Pons (tissue), 1 donor: ENCODE measurements around the gene LRCH1.

ENCODE experiments used
- DNase-seq: peaks from one replicate; pipeline ENCODE4 v3.0.0-alpha.2; 2016; ENCODE audit warnings: low spot score

Gene LRCH1

DNA sequence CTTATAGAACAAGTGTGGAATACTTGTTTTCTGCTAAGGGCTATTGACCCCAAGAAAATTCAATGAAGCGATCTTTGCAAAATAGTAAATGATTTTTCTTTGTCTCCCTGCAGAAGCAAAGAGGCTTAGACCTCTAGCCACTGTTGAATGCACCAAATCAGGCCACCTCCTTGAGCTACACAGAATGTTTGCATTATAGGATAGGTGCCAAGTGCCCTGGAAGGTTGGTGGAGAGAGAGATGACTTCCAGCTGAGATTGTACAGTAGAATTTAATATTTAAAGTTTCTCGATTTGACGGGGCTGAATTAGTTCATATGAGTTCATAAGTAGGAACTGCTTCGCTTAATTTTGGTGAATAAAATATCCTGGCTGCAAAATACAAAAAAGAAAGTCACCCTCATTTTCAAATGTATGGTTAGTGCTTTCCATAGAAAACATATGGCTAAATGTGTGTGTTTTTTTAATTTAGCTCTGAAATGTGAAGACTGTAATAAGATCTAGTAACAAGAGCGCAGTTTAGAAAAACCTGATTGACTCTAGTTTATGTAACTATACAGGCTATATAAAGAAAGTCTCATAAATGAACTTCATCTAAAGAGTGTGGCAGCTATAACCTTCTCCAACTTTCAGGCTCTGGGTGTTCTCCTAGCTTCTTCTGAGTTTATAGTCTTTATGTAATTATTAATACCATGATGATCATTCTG, 41.6 kb downstream of the LRCH1 start:
- no peak for DNase-seq

DNA sequence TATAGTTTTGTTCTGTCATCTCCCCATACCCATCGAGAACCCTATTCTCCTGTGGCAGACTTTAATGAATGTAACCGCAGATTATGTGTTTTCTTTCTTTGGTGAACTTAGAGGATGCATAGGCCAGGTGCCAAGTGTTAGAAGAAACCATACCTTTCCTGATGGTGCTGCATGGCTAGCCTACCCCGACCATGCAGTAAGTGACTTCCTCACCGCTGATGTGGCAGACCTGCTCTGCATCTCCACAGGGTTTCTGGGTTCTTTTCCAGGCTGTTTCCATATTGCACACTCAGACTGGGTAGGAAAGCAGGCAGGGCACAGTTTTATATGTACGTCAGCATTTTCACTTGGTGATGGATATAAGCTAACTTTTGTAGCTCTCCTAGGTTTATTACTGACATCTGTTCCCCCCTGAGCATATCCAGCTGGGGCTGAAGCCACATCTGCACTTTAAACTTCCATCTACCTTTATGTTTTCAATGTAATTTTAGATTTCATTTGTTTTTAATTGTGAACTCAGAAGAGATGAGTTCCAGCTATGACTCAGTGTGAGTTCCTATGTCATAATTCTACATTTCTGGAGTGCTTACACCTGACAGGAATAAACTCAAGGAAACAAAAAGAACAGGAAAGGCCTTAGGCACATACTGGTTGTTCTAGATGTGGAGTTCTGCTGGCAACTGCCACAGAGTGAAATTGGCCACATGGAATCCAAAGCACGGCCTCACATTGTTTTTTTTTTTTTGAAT, 42.3 kb downstream of the LRCH1 start:
- no peak for DNase-seq

DNA sequence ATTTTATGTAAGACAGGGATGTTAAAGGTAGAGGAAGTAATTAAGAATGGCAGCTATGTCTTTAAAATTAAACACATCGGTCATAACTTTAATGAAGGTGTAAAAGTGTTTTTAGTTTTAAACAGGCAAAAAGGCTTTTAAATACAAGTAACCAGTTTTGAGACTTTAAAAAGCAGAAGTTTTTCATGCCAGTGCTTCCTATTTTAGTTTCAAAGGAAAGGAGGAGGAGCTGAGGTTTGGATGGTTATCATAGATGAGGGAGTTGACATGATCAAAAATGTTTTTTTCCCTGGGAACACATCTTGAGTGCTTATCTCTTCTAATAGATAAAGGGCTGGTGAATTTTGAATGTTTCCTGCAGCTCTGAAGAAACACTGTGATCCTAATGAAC, 42.9 kb downstream of the LRCH1 start:
- no peak for DNase-seq

DNA sequence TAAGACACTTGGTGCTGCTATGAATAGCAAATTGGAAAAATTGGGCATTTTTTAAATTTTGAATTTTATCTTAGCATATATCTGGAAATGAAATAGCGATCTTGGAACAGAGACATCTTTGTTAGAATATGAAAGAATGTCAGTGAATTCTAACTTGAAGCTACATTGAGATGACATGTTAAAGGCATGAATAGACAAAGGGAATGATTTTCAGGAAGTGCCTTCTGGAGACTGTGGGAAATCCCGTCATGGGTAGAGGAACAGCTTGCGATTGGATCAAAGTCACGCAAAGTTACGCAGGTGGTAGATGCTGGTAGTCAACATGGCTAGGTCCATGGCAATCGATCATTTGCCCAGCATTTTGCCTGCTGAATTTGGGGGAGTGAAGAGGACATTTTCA, 43.5 kb downstream of the LRCH1 start:
- peak; percentile 48 for DNase-seq

DNA sequence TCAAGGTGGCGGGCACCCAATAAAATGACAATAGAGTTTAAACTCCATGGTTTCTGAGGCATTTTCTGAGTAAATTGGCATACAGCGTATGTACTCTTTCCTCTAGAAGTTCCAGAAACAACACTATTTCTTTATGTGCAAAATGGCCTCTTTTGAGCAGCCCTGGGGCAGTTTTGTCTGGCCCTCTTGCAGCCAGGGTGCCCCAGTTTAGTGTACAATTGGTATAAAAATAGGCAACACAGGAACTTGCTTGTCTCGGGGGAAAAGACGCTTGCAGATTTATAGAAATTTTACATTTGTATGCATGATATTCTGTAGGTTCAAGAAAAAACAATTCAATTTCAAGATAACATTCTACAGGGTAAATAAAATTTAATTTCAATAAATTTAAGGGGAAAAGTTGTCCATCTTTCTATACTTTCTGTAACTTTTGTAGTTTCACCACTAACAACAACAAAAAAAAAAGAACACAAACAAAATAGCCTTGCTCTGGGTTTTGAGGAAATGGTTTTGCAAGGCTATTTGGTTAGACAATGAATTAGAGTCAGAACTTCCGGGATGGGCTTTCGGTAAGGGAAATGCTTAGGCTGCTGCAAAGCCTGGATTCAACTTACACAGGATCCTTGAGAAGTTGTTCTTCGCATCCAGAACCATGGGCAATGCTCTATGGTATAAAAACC, 45.3 kb downstream of the LRCH1 start:
- peak; percentile 74 for DNase-seq

DNA sequence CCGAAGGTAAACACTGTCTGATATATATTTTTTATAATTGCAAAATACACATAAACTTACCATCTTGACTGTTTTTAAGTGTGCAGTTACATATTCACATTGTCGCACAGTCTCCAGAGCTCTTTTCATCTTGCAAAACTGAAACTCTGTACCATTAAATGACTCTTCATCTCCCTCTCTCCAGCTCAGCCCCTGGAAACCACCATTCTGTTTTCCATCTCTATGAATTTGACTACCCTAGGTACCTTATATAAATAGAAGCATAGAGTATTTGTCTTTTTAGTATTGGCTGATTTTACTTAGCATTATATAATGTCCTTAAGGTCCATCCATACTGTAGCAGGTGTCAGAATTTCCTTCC, 45.8 kb downstream of the LRCH1 start:
- no peak for DNase-seq

DNA sequence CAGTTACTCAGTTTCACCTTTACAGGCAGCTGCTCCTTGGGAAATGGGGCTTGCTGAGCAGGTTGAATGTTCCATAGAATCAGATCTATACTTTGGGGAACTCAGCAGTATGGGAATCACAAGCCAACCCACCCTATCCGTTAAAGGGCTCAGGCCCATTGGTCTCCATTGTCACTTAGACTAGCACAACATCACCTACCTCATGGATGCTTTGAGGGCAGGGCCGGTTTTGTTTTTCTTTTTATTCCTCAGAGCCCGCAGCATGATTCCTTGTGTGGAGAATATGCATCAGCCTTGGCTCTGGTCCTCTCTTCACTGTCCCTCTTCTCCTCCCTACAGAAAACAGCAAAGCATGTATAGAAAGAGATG, 48.0 kb downstream of the LRCH1 start:
- no peak for DNase-seq

DNA sequence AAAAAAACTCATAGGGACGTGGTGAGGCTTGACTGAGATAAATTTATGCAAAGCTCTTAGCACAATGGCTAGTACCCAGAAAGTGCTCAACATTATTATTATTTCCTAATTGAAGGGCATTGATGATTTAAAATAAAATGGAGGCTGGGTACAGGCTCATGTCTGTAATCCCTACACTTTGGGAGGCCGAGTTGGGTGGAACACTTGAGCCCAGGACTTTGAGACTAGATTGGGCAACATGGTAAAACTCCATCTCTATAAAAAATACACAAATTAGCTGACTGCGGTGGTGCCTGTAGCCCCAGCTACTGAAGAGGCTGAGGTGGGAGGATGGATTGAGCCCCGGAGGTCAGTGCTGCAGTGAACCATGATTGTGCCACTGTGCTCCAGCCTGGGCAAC, 49.6 kb downstream of the LRCH1 start:
- no peak for DNase-seq

DNA sequence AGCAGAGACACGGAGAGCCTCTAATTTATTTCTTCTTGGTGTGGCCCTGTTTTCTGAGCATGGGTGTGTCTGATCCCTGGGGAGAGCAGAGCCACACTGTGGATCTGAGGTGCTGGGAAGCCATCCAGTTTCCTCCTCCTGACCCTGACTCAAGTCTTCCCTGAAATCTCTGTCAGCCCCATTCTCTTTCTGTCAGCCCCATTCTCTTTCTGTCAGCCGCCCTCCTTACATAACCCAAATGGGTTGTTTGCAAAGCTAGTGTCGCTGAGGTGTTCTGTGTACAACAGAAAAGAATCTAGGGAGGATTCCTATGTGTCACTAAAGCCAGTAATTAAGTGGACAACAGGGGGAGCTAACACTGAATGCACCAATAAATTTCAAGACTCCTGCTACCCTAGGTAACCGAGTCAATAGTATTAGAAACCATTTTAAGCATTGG, 50.2 kb downstream of the LRCH1 start:
- DNase-seq: no peak

DNA sequence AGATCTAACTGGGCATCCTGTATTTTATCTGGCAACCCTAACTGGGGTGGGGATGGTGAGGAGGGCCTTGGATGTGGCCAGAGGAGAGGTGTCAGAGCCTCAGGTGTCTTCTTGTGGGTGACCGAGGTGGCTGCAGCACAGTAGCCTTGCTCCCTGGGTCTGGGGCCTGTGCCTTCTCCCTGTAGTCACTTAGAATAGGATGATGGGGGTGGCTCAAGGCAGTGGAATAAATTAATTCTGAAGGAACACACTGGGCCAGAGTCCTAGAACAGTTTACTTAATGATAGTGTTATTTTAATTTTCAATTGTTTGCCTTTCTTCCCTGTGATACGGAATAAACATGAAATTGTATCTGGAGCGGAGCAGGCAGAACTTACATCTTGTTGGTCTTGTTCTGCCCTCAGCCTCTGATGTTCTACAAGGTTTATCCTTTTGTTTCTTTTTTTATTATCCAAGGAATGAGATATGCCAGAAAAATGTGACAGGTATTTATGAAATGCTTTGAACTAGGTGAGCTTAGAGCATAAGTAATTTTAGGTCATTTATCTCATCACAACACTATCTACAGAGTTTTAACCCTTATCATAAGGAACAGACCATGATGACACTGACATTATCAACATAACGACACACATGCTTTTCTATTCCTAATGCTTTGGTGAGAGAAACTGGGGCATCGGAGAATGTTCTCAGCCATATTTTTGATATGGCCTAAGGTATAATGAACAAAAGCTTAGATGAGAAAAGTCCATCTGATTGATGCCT, 51.4 kb downstream of the LRCH1 start:
- no peak for DNase-seq

DNA sequence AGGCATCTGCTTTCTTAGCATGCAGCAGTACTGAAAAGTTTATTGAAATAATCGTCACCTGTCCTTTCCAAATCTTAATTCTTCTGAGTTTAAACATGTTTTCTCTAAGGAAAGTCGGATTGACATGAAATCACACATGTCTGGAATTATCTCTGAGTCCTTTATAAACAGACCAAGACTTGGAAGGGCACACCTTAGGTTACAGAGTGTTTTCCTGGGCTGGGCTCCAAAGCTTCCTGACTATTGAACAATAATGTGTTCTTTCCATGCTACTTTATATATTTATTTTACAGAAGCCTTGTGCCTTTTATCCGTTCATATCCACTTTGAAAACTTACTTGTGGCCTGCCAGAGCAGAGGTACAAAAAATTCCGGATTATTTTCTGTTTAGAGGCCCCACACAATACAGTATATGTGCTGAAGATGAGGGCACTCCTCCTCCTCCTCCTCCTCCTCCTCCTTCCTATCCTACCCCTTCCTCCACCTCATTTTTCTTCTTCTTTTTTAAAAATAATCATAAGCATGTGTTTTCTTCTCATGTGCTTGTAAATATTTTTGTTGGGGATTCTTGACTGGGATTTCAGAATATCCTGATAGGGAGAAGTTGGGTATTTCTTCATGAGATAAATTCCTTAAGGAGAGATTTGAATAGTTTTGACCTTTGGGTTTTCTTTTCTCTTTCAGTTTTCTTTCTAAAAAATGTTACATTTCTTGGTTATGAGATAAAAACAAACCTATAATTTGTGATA, 52.3 kb downstream of the LRCH1 start:
- DNase-seq: no peak

DNA sequence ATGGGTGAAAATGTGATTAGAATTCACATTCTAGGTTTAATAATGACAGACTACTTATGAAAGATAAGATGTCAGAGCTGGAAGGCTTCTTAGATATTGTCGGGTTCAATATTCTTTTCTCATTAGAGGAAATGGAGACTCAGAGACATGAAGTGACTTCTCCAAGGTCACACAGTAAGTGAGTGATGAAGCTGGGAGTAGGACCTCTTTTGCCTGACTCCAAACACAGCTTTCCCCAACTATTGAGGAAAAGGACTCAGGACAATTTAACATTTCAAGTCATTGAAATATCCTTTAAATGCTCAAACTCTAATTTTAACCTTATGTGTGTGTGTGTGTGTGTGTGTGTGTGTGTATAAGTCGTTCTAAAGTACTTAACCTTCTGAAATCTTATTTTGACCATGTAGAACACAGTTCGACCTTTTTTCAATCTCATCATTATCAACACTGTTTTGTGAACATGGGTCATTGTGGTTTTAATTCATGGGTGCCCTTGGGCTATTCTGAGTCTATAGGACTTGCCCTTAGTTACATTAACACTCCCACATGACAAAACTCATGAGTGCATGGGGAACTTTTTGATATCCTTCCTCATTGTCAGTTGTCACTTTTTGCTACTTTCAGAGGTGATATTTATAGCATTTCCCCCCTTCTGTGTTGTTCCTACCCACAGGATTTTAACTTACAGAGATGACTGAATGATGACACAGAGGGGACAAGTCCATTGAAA, 53.0 kb downstream of the LRCH1 start:
- DNase-seq: peak; percentile 79

DNA sequence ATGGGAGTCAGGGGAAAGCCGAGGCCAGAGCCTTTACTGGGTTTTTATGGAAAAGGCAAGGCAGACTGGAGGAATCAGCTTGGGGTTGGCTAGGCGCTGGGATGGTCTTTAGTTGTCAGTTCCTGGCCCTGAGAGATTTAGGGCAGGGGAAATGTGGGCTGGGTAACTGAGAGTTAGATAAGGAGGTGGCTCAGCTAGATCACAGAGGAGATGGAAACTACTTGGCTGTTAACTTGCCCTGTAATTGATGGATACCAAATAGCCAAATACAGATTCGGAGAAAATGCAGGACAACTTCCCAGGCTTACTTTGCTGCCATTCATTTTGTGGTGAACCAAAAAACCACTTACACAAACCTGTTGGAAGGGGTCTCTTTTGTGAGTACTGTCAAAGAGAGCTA, 54.0 kb downstream of the LRCH1 start:
- DNase-seq: no peak

DNA sequence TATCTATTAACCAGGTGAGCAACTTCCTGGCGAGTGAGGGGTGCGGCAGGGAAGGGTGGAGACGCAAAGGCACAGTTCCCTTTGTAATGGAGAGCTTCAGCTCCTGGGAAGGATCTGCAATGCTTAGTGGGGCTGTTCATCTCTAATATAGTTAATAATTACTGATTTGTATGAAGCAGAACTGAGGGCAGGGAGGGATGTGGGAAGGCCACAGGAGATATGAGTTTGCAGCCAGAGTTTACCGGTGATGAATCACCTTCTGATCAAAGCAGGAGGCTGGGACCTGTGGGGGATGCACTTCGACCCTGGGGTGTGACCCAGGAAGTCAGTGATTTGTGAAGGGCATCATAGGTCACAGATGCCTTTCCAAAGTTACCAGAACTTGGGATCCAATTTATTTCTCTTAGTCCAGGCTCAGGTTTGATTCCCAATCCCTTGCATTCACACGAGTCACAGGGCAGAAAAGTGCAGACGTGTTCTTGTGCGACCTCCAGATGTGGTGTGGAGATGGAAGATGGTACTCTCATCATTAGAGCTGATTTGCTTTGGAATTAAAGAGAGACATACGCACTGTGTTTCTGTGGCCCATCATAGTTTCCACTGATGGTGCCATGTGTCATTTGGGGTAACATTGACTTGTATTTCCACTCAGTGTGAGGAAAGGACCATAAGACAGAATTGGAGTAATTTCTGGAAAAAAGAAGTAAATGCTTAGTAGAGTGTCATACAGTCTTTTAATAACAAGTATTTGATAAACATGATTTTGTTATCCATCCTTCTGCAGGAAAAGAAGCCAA, 55.0 kb downstream of the LRCH1 start:
- no peak for DNase-seq

DNA sequence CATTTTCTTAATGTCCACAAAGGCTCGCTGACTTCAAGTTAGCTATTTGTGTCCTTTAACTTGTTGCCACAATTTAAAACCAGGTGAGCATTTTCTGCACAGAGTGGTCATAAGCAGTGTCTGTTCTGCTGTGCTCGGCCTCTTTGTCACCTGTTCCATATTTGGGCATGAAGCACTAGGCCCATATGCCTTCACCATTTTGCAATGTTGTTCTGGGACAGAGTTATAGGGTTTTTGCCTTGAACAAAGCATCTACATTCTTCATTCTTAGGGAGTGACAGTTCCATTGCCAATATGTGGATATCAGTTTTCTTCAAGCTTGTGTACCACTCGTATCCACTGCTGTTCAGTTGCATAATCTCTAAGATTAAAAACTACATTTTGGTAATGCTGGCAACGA, 56.1 kb downstream of the LRCH1 start:
- no peak for DNase-seq

DNA sequence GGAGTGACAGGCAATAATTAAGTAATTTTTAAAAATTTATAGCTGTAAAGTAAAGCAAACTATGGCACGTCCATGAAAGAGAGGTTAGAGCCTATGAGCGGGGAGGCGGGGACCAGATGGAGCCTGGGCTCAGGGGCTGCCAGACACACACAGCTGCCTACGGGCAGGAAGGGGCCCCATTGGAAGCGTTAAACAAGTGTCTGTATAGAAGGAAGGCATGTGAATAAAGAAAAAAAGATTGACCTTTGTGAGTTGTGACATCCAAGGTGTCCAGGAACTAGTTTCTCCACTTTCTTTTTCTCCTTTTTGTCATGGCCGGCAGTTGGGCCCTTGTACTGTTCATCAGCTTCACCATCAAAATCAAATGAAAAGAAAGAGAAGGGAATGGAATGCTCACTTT, 56.8 kb downstream of the LRCH1 start:
- DNase-seq: no peak

DNA sequence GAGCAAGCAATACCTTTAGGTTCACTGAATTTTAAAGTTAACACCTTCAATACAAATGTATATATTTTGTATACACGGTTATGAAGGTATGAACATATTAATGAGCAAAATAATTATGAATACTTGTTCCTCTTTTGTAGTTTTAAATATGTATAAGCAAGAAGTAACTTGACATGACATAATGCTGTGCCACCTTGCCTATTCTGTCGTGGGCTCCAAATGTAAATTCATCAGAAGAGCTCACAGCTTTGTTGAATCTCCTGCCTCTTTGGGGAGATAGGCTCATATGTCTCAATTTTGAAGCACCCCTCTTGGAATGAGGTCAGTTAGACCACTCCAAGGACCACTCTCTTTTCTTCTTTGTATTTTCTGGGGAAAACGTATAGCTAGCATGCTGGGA, 59.3 kb downstream of the LRCH1 start:
- no peak for DNase-seq

DNA sequence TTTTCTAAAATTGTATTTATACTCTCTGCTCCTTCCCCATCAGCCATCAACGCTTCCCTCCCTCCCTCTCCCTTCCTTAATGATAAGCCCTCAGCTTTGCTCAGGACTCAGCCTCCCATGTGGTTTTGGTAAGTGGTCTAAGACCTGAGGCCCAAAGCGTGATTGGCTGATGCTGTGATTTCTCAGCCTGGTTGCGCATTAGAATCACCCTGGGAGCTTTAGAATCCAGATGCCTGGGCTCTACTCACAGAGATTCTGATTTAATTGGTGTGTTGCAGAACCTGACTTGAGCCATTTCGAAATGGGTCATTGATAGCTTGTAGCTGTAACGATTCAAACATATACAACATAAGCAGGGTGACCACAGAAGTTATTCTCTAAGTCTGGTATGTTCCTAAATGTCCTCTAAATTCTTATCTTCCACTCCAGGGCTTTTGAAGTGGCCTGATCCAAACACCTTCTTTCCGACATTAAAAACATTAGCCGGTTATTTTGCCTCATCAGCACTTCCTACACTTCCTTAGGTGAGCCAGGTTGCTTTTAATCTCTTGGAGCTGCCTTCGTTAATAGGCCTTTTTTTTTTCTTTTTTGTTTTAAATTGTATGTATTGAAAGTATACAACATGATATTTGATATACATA, 60.6 kb downstream of the LRCH1 start:
- DNase-seq: no peak

DNA sequence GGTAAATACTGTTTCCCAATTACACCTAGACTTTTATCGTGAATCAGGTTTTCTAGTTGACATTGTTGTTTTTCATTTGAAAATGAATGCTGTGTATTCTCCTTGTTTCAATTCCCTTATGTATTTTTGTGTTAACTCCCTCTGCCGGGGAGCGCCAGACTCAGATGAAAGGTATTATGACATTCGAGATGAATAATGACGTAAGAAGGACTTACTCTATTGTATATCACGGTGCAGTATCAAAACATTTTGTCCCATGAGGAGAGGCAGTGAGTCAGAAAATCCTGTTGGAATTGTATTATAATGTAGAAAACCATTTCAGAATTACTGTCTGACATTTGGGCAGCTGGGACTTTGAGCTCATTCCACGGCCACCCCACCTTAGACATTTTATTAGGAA, 61.6 kb downstream of the LRCH1 start:
- no peak for DNase-seq
